NCI-H524 treated with DMSO at 0.1 percent for 48 hours (cell line): ENCODE results near the gene GAS2L2.
A peak's percentile ranks its signal among the peaks of the same experiment; 100 is the strongest.

ENCODE experiments used
- DNase-seq: peaks from one replicate; lab custom pipeline; 2025; lab: John Stamatoyannopoulos, UW

GAS2L2 gene

DNA sequence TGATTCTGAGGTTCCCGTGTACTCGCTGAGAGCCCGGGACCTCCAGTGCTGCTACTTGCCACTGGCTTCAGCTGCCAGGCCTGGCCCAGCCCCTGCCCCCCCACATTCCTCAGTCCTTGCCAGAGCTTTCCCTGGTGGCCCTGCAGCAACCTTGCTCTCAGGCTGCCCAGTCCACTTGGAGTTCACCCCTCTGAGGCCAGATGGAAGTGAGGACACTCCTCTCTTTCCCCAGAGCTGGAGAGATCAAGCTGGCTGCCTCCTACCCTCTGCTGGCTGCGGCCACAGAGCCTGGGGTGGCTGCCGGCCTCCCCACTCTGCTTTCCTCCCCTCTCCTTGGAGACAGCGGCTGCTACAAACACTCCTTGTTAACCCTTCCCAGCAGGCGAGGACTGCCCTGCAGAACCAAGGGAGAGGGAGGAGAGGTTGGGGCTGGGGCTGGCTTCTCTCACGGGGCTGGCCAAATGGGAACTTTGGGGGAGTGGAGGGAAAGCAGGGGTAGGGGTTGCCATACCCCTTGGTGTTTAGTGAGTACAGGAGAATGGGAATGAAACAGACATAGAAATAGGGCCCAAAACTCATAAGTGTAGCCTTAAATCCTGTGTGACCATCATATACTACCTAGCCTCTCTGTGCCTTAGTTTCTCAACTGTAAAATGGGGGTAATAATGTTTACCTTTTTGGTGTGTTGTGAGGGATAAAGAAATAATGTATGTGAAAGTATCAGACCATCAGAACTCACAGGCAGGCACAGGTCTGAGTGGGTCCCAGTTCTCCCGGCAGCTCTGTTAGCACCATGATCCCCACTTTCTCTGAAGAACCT lies at the start of gene GAS2L2:
GAS2L2 (minus strand) TSS at position 295 of the 820 bp plus-strand sequence. CDS start 389 bp downstream, outside the sequence.
- DNase-seq = no peak

DNA sequence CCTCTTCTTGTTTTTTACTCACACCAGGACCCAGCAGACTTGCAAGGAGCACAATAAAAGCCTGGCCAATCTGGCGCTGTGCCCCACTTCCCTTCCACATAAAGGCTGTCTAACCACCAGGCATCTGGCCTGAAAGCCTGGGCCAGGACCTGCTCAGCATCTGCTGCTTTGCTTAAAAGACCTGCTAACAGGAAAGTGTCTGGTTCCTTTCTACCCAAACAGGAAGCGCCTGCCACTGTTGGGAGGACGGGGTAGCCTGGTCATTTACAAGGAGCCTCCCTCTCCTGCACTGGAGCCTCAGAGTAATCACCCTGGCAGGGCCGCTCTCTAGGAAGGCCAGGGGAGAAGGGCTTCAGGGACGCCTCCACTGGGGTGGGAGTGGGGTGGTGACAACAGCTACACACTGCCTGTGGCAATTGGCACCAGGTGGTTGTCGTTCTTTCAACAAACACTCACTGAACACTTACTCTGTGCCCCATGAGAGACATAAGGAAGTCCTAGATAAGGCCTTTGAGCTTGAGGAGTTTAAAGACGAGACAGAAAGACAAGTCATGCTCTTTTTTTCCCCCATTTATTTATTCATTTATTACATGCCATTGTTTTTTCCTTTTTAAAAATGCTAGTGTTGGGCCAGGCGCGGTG lies 48.7 kb upstream of the GAS2L2 start:
- peak; percentile 11 for DNase-seq

DNA sequence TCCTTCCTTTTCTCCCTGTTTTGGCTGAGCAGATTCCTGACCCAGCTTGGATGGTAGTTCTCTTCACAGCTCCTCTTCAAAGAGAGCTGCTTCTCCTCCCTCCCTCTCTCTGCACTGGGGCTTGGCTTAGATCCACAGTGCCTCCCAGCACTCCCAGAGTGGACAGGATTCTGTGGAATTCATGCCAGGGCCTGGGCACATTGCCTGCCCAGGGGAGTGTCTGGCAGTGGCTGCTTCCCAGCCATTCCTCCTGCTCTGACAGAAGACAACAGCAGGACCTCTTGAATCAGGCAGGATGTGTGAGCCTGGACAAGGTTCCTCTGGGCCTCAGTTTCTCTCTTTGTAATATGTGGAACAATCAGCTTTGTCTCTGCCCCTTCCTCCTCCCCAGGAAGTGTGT lies 46.9 kb upstream of the GAS2L2 start:
- no peak for DNase-seq

DNA sequence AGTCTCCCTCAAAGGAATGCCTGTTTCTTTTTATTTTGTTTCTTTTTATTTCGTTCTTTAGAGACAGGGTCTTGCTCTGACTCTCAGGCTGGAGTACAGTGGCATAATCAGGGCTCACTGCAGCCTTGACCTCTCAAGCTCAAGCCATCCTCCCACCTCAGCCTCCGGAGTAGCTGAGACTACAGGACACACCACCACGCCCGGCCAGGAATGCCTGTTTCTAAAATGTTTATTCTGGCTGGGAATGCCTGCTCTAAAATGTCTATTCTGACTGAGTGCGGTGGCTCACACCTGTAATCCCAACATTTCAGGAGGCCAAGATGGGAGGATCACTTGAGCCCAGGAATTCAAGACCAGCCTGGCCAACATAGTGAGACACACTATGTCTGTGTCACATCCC lies 44.9 kb upstream of the GAS2L2 start:
- no peak for DNase-seq

DNA sequence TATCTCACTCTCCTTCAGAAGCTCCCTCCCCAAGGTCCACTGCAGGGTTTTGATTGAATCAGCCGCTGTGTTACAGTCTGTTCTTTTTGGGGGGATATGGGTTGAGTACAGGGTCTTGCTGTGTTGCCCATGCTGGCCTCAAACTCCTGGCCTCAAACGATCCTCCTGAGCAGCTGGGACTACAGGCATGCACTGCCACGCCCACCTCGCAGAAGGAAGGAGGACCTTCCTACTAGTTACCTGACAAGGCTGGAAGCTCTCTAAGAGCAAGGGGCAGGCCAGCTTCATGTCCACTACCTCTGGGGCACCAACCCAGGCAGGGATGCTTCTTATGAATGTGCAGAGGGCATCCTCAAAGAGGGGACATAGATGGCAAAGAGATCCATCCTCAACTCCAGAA lies 44.3 kb upstream of the GAS2L2 start:
- no peak for DNase-seq

DNA sequence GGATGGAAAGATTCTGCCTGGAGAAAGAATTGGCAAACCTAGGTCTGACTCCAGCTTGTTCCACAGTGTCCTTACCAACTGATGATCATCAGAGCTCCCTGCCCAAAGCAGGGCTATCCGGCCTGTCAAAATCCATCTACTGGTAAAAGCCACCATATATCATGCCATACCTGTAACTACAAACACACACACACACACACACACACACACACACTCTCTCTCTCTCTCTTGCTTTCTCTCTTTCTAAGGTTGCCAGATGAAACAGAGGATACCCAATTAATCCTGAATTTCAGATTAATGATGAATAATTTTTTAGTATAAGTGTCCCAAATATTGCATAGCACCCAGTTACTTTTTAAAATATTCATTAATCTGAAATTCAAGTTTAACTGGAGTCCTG lies 43.9 kb upstream of the GAS2L2 start:
- no peak for DNase-seq

DNA sequence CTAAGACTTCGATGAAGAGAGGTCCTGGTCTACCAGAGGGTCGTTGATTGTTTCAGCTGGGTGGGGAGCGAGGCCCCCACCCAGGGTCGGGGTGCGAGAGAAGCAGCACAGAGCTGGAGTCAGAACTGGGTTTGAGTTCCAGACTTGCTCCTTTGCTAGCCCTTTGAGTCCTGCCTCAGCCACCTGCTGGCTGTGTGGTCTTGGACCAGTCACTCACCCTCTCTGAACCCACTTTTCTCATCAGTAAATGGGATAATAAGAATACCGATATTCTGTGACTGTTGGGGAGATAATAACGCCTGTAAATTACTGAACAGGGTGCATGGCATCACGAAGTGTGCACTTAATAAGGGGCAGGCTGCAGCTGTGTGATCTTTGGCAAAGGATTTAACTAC lies 42.8 kb upstream of the GAS2L2 start:
- no peak for DNase-seq

DNA sequence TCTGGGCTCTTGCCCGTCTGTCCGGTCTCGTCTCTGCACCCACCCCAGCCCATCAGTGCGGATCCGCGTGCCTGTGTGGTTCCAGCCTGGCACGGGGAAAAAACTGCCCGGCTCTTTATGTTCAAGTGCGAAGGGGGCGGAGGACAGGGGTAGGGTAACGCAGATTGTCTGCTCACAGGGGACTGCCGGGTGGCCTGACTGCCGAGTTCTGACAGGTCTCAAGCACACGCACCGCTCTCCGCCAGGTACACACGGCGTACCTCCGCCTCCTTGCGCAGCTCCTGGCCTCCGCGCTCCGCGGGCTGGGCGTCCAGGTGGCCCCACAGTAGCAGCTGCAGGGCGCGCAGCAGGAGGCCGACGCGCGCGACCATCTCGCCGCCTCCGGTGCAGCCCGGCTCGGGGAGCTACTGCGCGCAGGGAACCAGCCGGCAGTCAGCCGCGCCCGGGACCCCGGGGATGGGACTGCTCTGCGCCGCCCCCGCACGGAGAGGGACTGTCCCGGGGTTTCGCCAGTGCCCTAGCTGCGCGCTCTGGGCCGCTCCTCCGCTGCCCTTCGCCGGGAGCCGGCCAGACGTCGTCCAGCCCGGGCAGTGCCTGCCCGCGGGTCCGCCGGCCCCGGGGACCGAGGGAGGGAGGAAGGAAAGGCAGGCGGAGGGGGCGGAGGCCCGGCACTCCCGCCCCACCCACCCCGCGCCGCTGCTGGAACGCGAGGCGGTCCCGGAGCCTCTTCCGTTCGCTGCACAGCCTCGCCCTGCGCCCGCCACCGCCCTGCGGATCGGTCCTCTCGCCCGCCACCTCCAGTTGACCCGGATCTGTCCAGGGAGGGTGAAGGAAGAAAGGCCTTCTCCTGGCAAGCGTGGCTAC lies 42.2 kb upstream of the GAS2L2 start, which contains the start of gene MMP28:
MMP28 (minus strand) TSS at position 635 of the 864 bp plus-strand sequence; CDS start at position 371, 264 bp downstream.
- DNase-seq = no peak

DNA sequence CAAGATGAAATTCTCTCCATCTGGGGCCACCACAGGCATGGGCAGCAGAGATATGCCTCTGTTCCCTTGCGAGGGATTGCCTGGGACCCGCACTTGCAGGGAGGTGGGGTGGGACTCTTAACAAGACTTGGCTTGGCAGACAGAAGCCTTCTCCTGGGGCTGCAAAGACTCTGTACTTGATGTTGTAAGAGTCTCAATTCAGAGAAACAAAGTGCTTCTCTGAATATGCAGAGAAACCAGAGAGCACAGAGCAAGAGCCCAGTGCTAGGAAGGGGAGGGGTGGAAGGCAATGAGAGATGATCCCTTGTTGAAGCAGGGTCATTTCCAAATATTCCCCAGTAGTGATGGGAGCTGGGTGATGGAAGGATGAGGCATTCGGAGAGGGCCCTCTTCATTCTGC lies 40.2 kb upstream of the GAS2L2 start:
- no peak for DNase-seq

DNA sequence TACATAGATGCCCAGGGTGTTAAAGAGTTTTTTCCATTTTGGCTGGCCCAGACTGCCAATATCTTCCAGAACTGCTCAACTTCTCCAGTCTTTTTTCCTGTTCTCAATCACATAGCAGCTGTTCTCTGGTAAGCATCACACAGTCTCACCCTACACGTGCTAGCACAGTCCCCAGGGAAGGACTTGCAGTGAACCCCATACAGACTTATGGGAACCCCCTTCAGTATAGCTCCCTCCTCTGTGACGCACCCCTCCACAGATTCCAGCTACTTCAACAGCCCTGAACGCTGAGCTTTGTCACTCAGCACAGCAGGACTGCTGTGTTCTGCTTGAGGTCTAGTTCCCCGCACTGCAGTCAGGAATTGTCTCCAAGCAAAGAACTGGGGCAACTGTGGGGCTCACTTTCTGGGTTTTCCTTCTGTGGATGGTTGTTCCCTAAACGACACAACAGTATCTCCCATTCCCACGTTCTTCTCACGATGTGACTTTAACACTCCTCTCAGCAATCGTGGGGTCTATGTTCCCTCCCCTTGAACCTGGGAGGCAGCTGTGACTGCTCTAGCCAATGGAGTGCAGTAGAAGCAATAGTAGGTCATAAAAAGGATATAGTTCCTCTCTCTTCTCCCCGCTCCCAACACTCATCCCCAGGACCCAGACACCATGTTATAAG lies 38.8 kb upstream of the GAS2L2 start:
- DNase-seq = no peak

DNA sequence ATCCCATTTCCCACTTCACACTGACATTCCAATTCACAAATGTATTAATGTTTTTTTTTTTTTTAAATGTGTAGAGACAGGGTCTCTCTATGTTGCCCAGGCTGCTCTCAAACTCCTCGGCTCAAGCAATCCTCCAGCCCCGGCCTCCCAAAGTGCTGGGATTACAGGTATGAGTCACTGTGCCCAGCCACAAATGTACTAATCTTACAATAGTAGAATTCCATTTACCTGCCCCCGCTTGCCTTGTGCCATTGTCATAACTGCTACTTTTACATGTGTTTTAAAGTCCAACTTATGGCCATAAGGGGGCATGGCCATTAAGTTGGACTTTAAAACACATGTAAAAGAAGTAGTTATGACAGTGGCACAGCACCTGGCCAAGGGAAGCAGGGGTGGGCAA lies 37.8 kb upstream of the GAS2L2 start:
- DNase-seq = no peak

DNA sequence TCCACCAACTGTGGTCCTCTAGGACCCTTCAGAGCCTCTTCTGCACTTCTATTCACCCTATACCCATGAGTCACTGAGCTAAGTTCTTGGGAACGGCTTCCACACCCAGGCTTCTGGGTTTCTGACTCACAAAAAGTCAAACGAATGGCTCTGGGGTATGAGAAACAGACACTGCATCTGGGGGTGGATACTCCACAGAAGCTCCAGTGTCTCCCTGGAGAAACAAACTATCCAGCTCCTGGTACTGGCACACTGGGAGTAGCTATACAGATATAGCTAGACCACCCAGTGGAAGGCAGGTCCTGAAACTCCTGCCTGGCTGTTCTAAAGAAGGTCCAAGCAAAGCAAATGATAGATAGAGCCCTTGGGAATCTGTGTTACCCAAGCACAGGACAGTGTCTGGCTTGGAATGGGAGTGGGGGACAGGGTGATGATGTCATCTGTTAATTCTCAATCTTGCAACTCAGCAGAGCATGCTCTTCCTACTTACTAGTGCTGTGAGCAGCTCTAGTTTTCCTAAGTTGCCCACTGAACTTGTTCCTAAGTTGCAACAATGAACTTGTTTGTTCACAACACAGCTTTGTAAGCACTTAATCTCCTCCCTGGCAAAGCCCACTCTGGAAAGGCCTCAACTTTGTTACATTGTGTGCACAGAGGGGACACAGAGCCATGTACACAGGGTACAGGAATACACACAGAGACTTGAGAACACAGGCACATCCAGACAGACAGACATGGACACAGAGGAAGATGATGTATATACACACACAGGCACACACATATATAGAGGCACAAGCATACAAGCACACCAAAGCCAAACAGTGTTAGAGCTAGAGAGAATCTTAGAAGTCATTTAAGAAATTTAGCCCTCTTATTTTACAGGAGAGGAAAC lies 35.7 kb upstream of the GAS2L2 start:
- DNase-seq = no peak

DNA sequence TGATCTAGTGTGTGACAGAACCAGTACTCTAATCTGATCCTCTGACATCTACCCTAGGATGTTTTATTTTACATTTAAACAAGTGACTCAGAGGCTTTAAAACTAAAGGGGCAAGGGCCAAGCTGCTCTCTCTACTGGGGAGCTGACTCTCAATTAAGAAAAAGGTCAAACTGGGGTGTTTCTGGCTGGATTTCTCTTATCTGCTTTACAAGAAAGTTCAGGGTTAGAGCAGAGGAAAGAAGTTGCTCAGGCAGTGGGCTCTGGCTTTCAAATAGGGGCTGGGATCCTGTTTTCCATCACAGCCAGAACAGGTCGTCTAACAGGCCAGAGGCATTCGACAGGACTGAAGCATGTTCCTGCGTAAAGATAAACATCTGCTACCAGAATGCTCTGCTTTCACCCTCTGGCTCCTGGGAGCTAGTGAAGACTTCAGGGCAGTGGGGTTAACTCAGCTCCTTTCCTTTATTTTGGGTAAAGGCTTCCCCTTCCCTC lies 33.9 kb upstream of the GAS2L2 start:
- no peak for DNase-seq

DNA sequence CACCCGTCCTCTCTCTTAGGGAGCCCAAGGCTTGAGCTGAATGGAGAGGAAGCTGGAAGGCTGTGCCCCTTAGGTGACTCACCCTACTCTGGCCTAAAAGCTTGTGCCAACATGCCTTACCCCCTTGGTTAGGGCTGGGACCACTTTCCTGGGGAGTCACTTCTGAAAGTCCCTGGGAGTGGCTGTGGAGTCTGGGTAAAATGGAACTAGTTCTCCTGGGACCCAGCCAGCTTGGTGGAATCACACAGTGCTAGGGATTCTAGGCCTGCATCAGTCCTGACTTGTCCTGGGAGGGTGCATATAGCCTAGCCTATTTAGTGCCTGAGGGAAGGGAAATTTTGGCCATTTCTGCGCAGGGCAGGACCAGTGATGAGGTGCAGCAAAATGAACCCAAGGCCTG lies 31.9 kb upstream of the GAS2L2 start:
- no peak for DNase-seq

DNA sequence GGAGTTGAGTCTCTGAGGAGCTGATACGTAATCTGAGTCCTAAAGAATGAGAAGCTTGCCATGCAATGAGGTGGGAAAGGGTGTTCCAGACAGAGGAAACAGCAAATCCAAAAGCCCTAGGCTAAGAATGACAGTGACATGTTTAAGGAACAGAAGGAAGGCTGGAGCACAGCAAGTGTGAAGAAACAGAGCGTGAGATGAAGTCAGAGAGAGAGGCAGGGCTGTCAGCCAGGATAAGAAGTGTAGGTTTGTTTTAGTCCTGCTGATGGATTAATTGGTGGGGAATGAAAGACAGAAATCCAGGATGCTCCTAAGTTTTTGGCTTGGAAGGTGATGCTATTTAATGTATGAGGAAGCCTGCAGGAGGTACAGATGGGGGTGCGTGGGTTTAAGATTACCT lies 27.9 kb upstream of the GAS2L2 start:
- DNase-seq = no peak

DNA sequence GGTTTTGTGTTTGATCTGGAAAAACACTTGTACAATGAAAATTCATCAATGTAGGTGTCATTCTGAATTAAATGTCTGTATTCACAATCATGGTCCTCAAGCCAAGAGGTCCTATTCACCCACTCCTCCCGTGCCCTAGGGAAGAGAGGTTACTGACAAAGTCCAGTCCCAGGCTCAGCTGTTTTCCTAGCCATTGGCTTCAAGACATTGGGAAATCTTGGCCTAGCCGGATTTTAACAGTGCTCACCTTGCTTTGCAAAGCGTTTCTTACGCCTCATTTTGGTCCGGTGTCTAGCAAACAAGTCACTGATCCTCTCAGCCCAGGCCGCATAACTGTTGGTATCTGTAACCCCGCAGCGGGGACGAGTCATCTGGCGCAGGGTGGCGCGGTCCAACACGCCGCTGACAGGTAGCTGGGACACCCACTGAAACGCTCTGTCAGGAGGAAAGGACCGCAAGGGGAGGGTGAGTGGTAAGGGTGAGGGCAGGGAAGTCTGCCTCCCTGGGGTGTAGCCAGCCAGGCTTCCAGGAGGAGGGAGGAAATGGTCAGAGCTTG lies 25.7 kb upstream of the GAS2L2 start:
- DNase-seq = no peak

DNA sequence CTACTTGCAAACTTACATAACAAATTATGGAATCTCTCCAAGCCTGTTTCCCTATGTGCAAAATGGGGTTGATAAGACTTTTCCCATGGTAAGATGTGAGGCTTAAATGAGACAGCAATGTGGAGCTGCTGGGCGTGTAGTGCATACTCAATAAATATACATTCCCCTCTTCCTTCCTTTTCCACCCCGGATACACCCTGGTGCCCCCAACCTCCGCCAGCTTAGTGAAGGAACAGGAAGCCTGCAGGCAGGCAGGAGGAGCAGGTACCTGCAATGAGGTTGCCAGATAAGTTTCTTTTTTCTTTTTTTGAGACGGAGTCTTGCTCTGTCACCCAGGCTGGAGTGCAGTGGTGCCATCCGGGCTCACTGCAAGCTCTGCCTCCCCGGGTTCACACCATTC lies 22.5 kb upstream of the GAS2L2 start:
- no peak for DNase-seq

DNA sequence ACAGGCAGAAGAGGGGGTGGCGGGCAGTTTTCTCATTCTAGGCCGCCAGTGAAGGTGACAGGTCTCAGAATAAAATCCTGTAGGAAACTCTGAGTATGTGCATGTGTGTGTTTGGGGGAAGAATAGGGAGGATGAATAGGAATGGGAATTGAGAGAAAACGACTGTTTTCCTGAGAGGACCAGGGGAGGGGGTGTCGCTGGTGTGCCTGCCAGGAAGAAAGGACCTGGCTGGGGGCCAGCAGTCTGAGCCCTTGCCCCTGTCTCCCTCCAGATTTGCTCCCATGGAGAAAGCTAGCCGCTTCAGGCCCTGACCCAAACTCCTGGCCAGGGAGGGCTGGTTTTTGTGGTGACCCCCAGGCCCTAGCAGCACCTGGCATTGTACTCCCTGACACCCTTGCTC lies 22.0 kb upstream of the GAS2L2 start:
- DNase-seq = no peak

DNA sequence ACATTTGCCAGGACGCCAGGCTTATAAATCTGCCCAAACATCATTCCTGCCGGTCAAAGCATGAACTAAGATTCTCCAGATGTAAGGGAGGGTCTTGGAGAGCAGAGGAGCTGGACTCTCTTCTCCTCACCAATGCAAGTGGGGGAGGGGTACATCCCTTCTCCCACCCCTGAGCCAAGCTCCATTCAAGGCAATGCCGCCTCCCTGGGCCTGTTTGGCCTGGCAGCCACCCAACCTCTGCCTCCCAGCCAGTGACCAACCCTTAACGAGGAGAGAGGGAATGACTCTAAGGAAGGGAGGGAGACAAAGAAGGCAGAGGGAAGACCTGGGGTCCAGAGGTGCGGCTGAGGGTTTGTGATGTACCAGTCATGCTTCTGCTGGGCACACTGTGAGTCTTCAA lies 21.5 kb upstream of the GAS2L2 start:
- no peak for DNase-seq

DNA sequence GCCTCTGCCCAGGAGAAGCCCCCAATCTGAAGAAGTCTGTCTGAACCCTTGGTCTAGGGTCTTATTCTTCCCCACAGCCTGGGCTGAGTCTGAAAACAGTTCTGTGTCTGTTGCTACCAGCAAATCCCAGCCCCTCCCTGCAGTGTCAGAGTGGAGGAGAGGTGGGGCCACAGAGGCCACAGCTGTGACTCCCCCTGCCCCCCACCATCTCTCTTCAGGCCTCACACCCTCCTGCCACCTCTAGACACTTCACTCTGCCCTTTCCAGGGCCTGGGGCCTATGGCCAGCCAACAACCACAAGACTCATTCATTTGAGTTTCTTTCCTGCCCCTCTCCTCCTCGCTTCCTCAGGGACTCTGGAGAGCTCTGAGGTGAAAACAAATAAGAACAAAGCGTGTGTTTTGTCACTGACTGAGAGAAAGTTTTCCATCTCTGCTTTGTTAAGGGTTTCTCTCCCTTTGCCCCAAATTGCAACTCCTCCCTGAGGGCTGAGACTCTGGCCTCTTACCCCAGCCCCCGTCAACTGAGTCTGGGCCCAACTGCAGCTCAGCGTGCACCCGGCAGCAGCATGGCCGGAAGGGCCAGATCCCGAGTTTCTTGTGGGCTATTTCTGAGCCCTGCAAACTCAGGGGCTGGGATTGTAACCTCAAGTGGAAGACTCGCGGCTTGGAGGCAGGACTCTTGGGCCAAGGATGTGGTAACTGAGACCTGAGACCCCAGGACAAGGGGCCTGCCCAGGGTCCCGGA lies 20.8 kb upstream of the GAS2L2 start:
- DNase-seq = no peak
